Measurements from ENCODE around the gene IGSF9B. TPM values are rescaled to one million over a fixed set of nuclear protein-coding genes. Genes with fewer than 3 reads are reported as not detected.

Gene IGSF9B
- total RNA-seq, 1 experiment from 2014 or later = 5.6 TPM

GRCh38 chr11:133942577-133942976 is 14.2 kb downstream of the IGSF9B start:
- Histone ChIP-seq H3K9me2 (replicated peaks; ENCODE audit: insufficient read depth, low read length) (no peaks in the 10 kb centered on the region), H2AFZ (ENCODE audit: low read length) (no peak overlapping the region), H3K79me2 (ENCODE audit: low read length) (no peaks in the 10 kb centered on the region), H3K9me3 (ENCODE audit: low read length) (no peaks in the 10 kb centered on the region), H3K4me3 (ENCODE audit: low read length) (no peak overlapping the region), H3K36me3 (ENCODE audit: insufficient read depth, low read length) (no peaks in the 10 kb centered on the region), H3K9ac (ENCODE audit: low read length) (no peak overlapping the region), H3K4me1 (ENCODE audit: low read length) (peaks cover 21% of the 10 kb centered on the region), H3K27ac (ENCODE audit: low read length) (no peak overlapping the region), H3K4me2 (ENCODE audit: low read depth, low read length, poor library complexity, severe bottlenecking) (no peak overlapping the region), H3K27me3 (ENCODE audit: low read length) (no peaks in the 10 kb centered on the region), H4K20me1 (ENCODE audit: insufficient read depth, low read depth, low read length) (0 out of 2 replicates have a peak, but pooled peaks cover 3% of the 10 kb centered on the region)
- no peak for DNase-seq

DNA sequence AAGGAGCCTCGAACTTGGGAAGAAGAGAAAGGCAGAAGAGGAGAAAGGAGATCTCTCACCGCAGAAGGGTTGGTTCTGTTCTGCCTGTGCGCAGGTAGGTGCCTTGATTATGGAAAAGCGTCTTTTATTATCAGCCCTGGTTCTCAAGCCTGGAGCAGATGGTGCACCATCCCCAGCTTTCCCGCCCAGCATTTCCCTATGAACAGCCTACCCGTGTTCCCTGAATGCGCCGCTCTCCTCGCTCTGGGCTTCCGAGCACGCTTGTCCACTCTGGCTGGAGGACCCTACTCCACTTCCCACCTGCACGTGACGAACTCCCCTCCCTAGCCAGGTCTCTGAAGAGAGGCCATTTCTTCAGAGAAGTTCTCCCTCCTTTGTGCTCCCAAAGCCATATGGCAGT is 15.2 kb downstream of the IGSF9B start:
- Histone ChIP-seq H3K9me3 (ENCODE audit: low read length) (no peaks in the 10 kb centered on the region), H3K4me2 (ENCODE audit: low read depth, low read length, poor library complexity, severe bottlenecking) (no peak overlapping the region), H3K27ac (ENCODE audit: low read length) (no peak overlapping the region), H3K9ac (ENCODE audit: low read length) (no peak overlapping the region), H3K4me3 (ENCODE audit: low read length) (no peak overlapping the region), H3K36me3 (ENCODE audit: insufficient read depth, low read length) (no peaks in the 10 kb centered on the region), H3K4me1 (ENCODE audit: low read length) (peaks cover 18% of the 10 kb centered on the region), H3K9me2 (replicated peaks; ENCODE audit: insufficient read depth, low read length) (no peaks in the 10 kb centered on the region), H4K20me1 (ENCODE audit: insufficient read depth, low read depth, low read length) (0 out of 2 replicates have a peak, but pooled peaks cover under 1% of the 10 kb centered on the region), H3K79me2 (ENCODE audit: low read length) (no peaks in the 10 kb centered on the region), H3K27me3 (ENCODE audit: low read length) (no peaks in the 10 kb centered on the region), H2AFZ (ENCODE audit: low read length) (no peak overlapping the region)
- DNase-seq = no peak

DNA sequence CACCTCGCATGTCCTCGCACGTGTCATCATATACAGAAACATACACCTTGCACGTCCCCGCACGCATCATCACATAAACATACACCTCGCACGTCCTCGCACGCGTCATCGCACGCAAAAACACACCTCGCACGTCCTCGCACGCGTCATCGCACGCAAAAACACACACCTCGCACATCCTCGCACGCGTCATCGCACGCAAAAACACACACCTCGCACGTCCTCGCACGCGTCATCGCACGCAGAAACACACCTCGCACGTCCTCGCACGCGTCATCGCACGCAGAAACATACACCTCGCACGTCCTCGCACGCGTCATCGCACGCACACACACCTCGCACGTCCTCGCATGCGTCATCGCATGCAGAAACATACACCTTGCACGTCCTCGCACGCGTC is 16.7 kb downstream of the IGSF9B start:
- H3K4me3 ChIP-seq (ENCODE audit: low read length) = no peak overlapping the region
- H2AFZ ChIP-seq (ENCODE audit: low read length) = no peak overlapping the region
- no peaks in the 10 kb centered on the region for H3K27me3 ChIP-seq (ENCODE audit: low read length)
- no peak overlapping the region for H3K27ac ChIP-seq (ENCODE audit: low read length)
- H4K20me1 ChIP-seq (ENCODE audit: insufficient read depth, low read depth, low read length) = no peaks in the 10 kb centered on the region
- DNase-seq = no peak
- no peak overlapping the region for H3K9ac ChIP-seq (ENCODE audit: low read length)
- no peaks in the 10 kb centered on the region for H3K9me3 ChIP-seq (ENCODE audit: low read length)
- H3K4me2 ChIP-seq (ENCODE audit: low read depth, low read length, poor library complexity, severe bottlenecking) = no peak overlapping the region
- peaks cover 18% of the 10 kb centered on the region for H3K4me1 ChIP-seq (ENCODE audit: low read length)
- no peaks in the 10 kb centered on the region for H3K79me2 ChIP-seq (ENCODE audit: low read length)
- H3K9me2 ChIP-seq (replicated peaks; ENCODE audit: insufficient read depth, low read length) = no peaks in the 10 kb centered on the region
- H3K36me3 ChIP-seq (ENCODE audit: insufficient read depth, low read length) = no peaks in the 10 kb centered on the region

DNA sequence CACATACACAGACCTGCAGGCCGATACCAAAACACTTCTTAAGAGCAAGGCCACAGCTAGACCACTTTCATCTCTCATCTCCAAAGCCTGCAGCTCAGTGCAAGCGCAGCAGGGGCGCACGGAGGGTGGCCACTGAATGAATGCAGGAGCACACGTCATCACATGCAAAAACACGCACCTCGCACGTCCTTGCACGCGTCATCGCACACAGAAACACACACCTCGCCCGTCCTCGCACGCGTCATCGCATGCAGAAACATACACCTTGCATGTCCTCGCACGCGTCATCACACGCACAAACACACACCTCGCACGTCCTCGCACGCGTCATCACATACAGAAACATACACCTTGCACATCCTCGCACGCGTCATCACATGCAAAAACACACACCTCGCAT is 17.2 kb downstream of the IGSF9B start:
- Histone ChIP-seq H3K4me3 (ENCODE audit: low read length) (no peak overlapping the region), H3K4me1 (ENCODE audit: low read length) (peaks cover 18% of the 10 kb centered on the region), H3K9ac (ENCODE audit: low read length) (no peak overlapping the region), H4K20me1 (ENCODE audit: insufficient read depth, low read depth, low read length) (no peaks in the 10 kb centered on the region), H3K27ac (ENCODE audit: low read length) (no peak overlapping the region), H3K9me3 (ENCODE audit: low read length) (no peaks in the 10 kb centered on the region), H3K9me2 (replicated peaks; ENCODE audit: insufficient read depth, low read length) (no peaks in the 10 kb centered on the region), H3K4me2 (ENCODE audit: low read depth, low read length, poor library complexity, severe bottlenecking) (no peak overlapping the region), H2AFZ (ENCODE audit: low read length) (no peak overlapping the region), H3K27me3 (ENCODE audit: low read length) (no peaks in the 10 kb centered on the region), H3K36me3 (ENCODE audit: insufficient read depth, low read length) (no peaks in the 10 kb centered on the region), H3K79me2 (ENCODE audit: low read length) (no peaks in the 10 kb centered on the region)
- DNase-seq = no peak

GRCh38 chr11:133938166-133938565 is 18.6 kb downstream of the IGSF9B start:
- H3K27ac ChIP-seq (ENCODE audit: low read length) = no peak overlapping the region
- H3K4me3 ChIP-seq (ENCODE audit: low read length) = no peak overlapping the region
- H3K9ac ChIP-seq (ENCODE audit: low read length) = no peak overlapping the region
- H4K20me1 ChIP-seq (ENCODE audit: insufficient read depth, low read depth, low read length) = no peaks in the 10 kb centered on the region
- no peaks in the 10 kb centered on the region for H3K9me3 ChIP-seq (ENCODE audit: low read length)
- no peak overlapping the region for H3K4me2 ChIP-seq (ENCODE audit: low read depth, low read length, poor library complexity, severe bottlenecking)
- H2AFZ ChIP-seq (ENCODE audit: low read length) = no peak overlapping the region
- H3K4me1 ChIP-seq (ENCODE audit: low read length) = peaks cover 9% of the 10 kb centered on the region
- no peaks in the 10 kb centered on the region for H3K79me2 ChIP-seq (ENCODE audit: low read length)
- H3K27me3 ChIP-seq (ENCODE audit: low read length) = no peaks in the 10 kb centered on the region
- no peaks in the 10 kb centered on the region for H3K36me3 ChIP-seq (ENCODE audit: insufficient read depth, low read length)
- no peaks in the 10 kb centered on the region for H3K9me2 ChIP-seq (replicated peaks; ENCODE audit: insufficient read depth, low read length)
- DNase-seq = no peak

GRCh38 chr11:133937468-133937867 is 19.3 kb downstream of the IGSF9B start:
- H3K27ac ChIP-seq (ENCODE audit: low read length) = no peak overlapping the region
- peaks cover 2% of the 10 kb centered on the region; the same call in 1 of the 2 replicates for H3K4me1 ChIP-seq (ENCODE audit: low read length)
- H3K4me3 ChIP-seq (ENCODE audit: low read length) = no peak overlapping the region
- H3K79me2 ChIP-seq (ENCODE audit: low read length) = no peaks in the 10 kb centered on the region
- H3K9me2 ChIP-seq (replicated peaks; ENCODE audit: insufficient read depth, low read length) = no peaks in the 10 kb centered on the region
- H3K9ac ChIP-seq (ENCODE audit: low read length) = no peak overlapping the region
- H3K36me3 ChIP-seq (ENCODE audit: insufficient read depth, low read length) = no peaks in the 10 kb centered on the region
- H3K27me3 ChIP-seq (ENCODE audit: low read length) = no peaks in the 10 kb centered on the region
- no peak overlapping the region for H2AFZ ChIP-seq (ENCODE audit: low read length)
- no peak for DNase-seq
- H3K9me3 ChIP-seq (ENCODE audit: low read length) = no peaks in the 10 kb centered on the region
- H4K20me1 ChIP-seq (ENCODE audit: insufficient read depth, low read depth, low read length) = no peaks in the 10 kb centered on the region
- H3K4me2 ChIP-seq (ENCODE audit: low read depth, low read length, poor library complexity, severe bottlenecking) = no peak overlapping the region

DNA sequence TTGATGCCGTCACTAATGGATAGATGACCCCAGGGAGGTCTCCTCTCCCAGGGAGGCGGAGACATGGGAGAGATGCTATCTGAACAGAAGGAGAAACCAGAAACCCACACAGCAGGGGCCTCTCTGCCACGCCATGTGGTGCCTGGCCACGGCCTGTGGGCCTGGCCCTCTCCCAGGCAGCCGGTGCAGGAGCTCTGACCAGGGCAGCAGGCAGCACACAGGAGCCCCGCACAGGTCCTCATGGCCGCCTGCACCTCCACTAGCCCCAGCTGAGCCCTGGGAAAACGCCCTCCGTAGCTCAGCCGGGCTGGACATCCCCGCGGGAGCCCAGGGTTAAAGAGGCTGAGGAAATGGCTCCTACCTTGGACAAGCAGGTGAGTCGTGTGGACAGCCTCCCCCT is 19.8 kb downstream of the IGSF9B start:
- Histone ChIP-seq H3K27me3 (ENCODE audit: low read length) (no peaks in the 10 kb centered on the region), H2AFZ (ENCODE audit: low read length) (no peak overlapping the region), H3K9me2 (replicated peaks; ENCODE audit: insufficient read depth, low read length) (no peaks in the 10 kb centered on the region), H3K9ac (ENCODE audit: low read length) (no peak overlapping the region), H4K20me1 (ENCODE audit: insufficient read depth, low read depth, low read length) (no peaks in the 10 kb centered on the region), H3K36me3 (ENCODE audit: insufficient read depth, low read length) (no peaks in the 10 kb centered on the region), H3K27ac (ENCODE audit: low read length) (no peak overlapping the region), H3K4me3 (ENCODE audit: low read length) (no peak overlapping the region), H3K79me2 (ENCODE audit: low read length) (no peaks in the 10 kb centered on the region), H3K4me2 (ENCODE audit: low read depth, low read length, poor library complexity, severe bottlenecking) (no peak overlapping the region), H3K9me3 (ENCODE audit: low read length) (no peaks in the 10 kb centered on the region), H3K4me1 (ENCODE audit: low read length) (no peaks in the 10 kb centered on the region)
- DNase-seq = no peak

DNA sequence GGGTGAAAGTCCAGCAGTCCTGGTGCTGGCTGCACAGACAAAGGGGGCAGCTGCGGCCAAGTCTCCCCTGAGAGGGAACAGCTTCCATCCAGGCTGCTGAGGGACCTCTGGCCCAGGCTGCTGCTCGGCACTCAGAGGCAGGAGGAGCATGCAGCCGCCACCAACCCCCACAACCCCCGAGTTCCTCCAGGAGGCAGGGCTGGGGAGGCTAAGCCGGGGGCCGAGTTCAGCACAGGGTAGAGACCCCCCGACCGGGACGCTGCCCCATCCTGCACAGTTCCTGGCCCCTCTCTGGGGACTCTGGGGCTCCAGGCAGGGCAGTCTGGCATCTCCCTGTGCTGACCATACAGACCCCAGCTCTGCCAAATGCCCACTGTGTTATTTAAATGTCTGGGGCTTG is 20.2 kb downstream of the IGSF9B start:
- no peak overlapping the region for H3K4me3 ChIP-seq (ENCODE audit: low read length)
- H3K36me3 ChIP-seq (ENCODE audit: insufficient read depth, low read length) = no peaks in the 10 kb centered on the region
- no peaks in the 10 kb centered on the region for H3K9me2 ChIP-seq (replicated peaks; ENCODE audit: insufficient read depth, low read length)
- no peak overlapping the region for H3K27ac ChIP-seq (ENCODE audit: low read length)
- H3K27me3 ChIP-seq (ENCODE audit: low read length) = no peaks in the 10 kb centered on the region
- no peaks in the 10 kb centered on the region for H3K79me2 ChIP-seq (ENCODE audit: low read length)
- no peaks in the 10 kb centered on the region for H3K4me1 ChIP-seq (ENCODE audit: low read length)
- H3K4me2 ChIP-seq (ENCODE audit: low read depth, low read length, poor library complexity, severe bottlenecking) = no peak overlapping the region
- H2AFZ ChIP-seq (ENCODE audit: low read length) = no peak overlapping the region
- no peaks in the 10 kb centered on the region for H4K20me1 ChIP-seq (ENCODE audit: insufficient read depth, low read depth, low read length)
- no peak for DNase-seq
- no peak overlapping the region for H3K9ac ChIP-seq (ENCODE audit: low read length)
- no peaks in the 10 kb centered on the region for H3K9me3 ChIP-seq (ENCODE audit: low read length)

DNA sequence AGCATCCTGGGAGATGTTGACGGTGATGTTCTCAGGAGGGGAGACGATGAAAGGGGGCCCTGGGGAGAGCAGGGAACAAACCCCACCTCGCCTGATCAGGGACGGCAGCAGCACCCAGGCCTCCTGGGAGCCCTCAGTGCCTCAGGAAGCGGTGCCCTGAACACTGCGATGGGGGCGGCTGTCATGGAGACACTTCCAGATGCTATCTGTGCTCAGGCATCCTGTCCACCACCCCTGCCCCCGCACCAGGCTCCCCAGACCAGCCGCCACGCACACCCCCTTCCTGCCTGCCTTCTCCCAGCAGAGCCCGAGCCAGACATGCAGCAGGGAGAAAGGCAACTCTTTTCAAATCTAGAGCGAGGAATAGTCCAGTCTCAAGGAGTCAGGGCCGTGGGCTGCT is 20.6 kb downstream of the IGSF9B start:
- Histone ChIP-seq H3K4me1 (ENCODE audit: low read length) (no peaks in the 10 kb centered on the region), H3K79me2 (ENCODE audit: low read length) (no peaks in the 10 kb centered on the region), H3K9ac (ENCODE audit: low read length) (no peak overlapping the region), H3K36me3 (ENCODE audit: insufficient read depth, low read length) (no peaks in the 10 kb centered on the region), H3K27me3 (ENCODE audit: low read length) (no peaks in the 10 kb centered on the region), H3K4me2 (ENCODE audit: low read depth, low read length, poor library complexity, severe bottlenecking) (no peak overlapping the region), H4K20me1 (ENCODE audit: insufficient read depth, low read depth, low read length) (no peaks in the 10 kb centered on the region), H3K9me3 (ENCODE audit: low read length) (no peaks in the 10 kb centered on the region), H3K4me3 (ENCODE audit: low read length) (no peak overlapping the region), H3K27ac (ENCODE audit: low read length) (no peak overlapping the region), H2AFZ (ENCODE audit: low read length) (no peak overlapping the region), H3K9me2 (replicated peaks; ENCODE audit: insufficient read depth, low read length) (no peaks in the 10 kb centered on the region)
- no peak for DNase-seq

Data from Karpas-422 (cell line).